Suprapubic skin (tissue), 4 donors: ENCODE measurements around the gene RPP25L. TPM values are rescaled to one million over a fixed set of nuclear protein-coding genes. Genes with fewer than 3 reads are reported as not detected.

ENCODE experiments used
- DNase-seq, 2 donors: peaks; one replicate each; pipeline ENCODE4 v3.0.0-alpha.2; 2019; ENCODE audit warnings: low spot score in 2 of 2
- H3K27ac ChIP-seq: fragments of 200-600 bp; sonication (generic); one replicate; pipeline ENCODE4 v1.5.1; 2019
- H3K27me3 ChIP-seq: fragments of 200-600 bp; sonication (generic); one replicate; pipeline ENCODE4 v1.5.1; 2019
- H3K36me3 ChIP-seq: fragments of 200-600 bp; sonication (generic); one replicate; pipeline ENCODE4 v1.5.1; 2019
- H3K4me1 ChIP-seq: fragments of 200-600 bp; sonication (generic); one replicate; pipeline ENCODE4 v1.5.1; 2019
- H3K4me3 ChIP-seq: fragments of 200-600 bp; sonication (generic); one replicate; pipeline ENCODE4 v1.5.1; 2019; ENCODE audit warnings: mild to moderate bottlenecking
- H3K9me3 ChIP-seq: fragments of 200-600 bp; sonication (generic); one replicate; pipeline ENCODE4 v1.5.1; 2019
- EP300 ChIP-seq: sonication (generic); formaldehyde crosslinking; IDR thresholded peaks from one replicate; pipeline ENCODE4 v1.6.1; 2017; ENCODE audit warnings: antibody characterized with exemption
- POLR2A ChIP-seq, 2 donors: fragments of 450-650 bp; IDR thresholded peaks; one replicate each; pipeline ENCODE4 v1.6.1; 2017; ENCODE audit warnings: antibody characterized with exemption in 2 of 2, mild to moderate bottlenecking in 2 of 2, moderate library complexity in 2 of 2
- POLR2AphosphoS5 ChIP-seq, 3 donors: sonication (generic); formaldehyde crosslinking; IDR thresholded peaks; one replicate each; pipeline ENCODE4 v1.6.1; 2017; ENCODE audit warnings: antibody characterized with exemption in 3 of 3
- WGBS: methylation state at CpG from one replicate; pipeline ENCODE4 v1.1.5; 2018; 5-methylcytosine and 5-hydroxymethylcytosine counted together
- total RNA-seq, 4 donors: library from RNA; depleted of rRNA; stranded (reverse); fragments of >200 nt; gene quantifications; one replicate each; pipeline ENCODE4 v1.1.0, GENCODE V29; 2016
- TF ChIP-seq, protein P1 (sequence below), 2 donors: fragments of 200-600 bp in 1 of 2; fragments of 450-650 bp in 1 of 2; sonication (generic) in 1 of 2; IDR thresholded peaks; one replicate each; pipeline ENCODE4 v1.5.1; 2016 to 2019; ENCODE audit warnings: antibody characterized with exemption in 2 of 2, mild to moderate bottlenecking in 1 of 2, moderate library complexity in 1 of 2

Gene RPP25L
- total RNA-seq, 4 donors from 2014 or later, result 20.3 to 50.4 (median 25.1) TPM

DNA sequence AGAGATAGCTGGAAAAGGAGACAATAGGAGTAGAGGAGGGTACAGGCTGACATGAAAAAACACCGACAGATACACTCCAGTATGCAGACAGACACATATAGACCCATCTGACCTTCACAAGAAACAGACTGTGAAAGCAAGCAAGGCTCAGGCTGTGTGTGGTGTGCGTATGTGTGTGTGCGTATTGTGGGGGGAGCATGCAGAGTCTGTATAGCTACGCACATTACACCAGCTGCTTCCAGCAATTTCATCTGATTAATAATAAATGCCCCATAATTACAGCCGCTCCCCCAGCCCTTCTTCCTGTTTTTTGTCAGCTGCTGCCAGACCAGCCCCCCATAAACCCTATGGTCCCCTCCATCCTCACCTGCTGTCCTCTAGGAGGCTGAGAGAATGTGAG lies 29.1 kb downstream of the RPP25L start:
- no peaks in the 10 kb centered on the region for H3K9me3 ChIP-seq
- H3K4me3 ChIP-seq, result no peak overlapping the region
- WGBS, result 72% methylated on average over 5 of the region's 5 CpGs
- peaks cover 42% of the 10 kb centered on the region for H3K27me3 ChIP-seq
- H3K27ac ChIP-seq, result no peak overlapping the region
- no peak for DNase-seq
- no peaks in the 10 kb centered on the region for H3K36me3 ChIP-seq
- peaks cover 14% of the 10 kb centered on the region for H3K4me1 ChIP-seq
- TF ChIP-seq POLR2A (IDR thresholded peaks at IDR 0.05) (no peak), EP300 (no peak), POLR2AphosphoS5 (IDR thresholded peaks at IDR 0.05) (no peak)
- TF ChIP-seq, protein P1, sequence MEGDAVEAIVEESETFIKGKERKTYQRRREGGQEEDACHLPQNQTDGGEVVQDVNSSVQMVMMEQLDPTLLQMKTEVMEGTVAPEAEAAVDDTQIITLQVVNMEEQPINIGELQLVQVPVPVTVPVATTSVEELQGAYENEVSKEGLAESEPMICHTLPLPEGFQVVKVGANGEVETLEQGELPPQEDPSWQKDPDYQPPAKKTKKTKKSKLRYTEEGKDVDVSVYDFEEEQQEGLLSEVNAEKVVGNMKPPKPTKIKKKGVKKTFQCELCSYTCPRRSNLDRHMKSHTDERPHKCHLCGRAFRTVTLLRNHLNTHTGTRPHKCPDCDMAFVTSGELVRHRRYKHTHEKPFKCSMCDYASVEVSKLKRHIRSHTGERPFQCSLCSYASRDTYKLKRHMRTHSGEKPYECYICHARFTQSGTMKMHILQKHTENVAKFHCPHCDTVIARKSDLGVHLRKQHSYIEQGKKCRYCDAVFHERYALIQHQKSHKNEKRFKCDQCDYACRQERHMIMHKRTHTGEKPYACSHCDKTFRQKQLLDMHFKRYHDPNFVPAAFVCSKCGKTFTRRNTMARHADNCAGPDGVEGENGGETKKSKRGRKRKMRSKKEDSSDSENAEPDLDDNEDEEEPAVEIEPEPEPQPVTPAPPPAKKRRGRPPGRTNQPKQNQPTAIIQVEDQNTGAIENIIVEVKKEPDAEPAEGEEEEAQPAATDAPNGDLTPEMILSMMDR (IDR thresholded peaks at IDR 0.05), result no peak

DNA sequence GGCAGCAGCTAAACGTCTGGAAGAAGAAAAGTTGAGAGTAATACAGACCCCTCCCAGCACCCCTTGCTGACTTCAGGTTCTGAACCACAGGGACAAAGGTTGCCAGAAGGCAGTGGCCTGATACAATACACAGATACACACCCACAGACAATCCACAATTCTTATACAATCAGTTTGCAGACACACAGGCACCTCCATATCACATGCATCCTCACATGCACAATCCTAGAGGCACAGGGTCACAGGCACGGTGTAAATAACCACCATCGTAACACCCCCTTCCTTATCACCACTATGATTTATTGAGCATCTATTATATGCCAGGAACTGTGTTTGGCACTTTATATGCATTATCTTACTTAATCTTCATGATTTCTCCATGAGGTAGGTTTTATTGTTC lies 30.6 kb downstream of the RPP25L start:
- H3K4me1 ChIP-seq, result peaks cover 19% of the 10 kb centered on the region
- DNase-seq, result no peak
- no peak overlapping the region for H3K4me3 ChIP-seq
- H3K27me3 ChIP-seq, result peaks cover 56% of the 10 kb centered on the region
- no peak overlapping the region for H3K27ac ChIP-seq
- no peaks in the 10 kb centered on the region for H3K9me3 ChIP-seq
- H3K36me3 ChIP-seq, result no peaks in the 10 kb centered on the region
- WGBS, result 79% methylated on average over 3 of the region's 3 CpGs
- TF ChIP-seq POLR2AphosphoS5 (IDR thresholded peaks at IDR 0.05) (no peak), EP300 (no peak), POLR2A (IDR thresholded peaks at IDR 0.05) (no peak)
- TF ChIP-seq, protein P1 (IDR thresholded peaks at IDR 0.05), result no peak

DNA sequence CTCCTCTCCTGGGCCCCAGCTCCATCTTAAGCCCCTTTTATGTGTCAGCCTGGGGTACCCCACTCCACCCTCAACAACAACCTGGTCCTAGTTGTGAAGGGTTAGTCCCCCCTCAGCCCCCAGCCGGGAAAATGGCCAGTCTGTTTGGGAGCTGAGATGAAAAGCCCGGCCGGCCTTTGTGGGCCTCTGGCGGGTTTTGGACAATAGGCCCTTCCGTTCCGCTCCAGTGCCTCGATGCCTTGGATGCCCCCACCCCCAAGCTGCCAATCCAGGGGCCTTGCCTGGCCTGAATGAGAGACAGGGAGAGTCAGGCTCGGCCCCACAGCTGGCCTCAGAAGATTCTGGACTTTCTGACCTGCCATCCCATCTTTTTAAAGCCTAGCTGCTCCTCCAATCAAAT lies 31.5 kb downstream of the RPP25L start:
- no peaks in the 10 kb centered on the region for H3K36me3 ChIP-seq
- no peak overlapping the region for H3K4me3 ChIP-seq
- no peaks in the 10 kb centered on the region for H3K9me3 ChIP-seq
- TF ChIP-seq, protein P1 (IDR thresholded peaks at IDR 0.05), result no peak
- no peak for TF ChIP-seq POLR2A (IDR thresholded peaks at IDR 0.05)
- TF ChIP-seq POLR2AphosphoS5 (IDR thresholded peaks at IDR 0.05), result no peak
- TF ChIP-seq EP300, result no peak
- 81% methylated on average over 8 of the region's 8 CpGs for WGBS
- H3K27me3 ChIP-seq, result peaks cover 47% of the 10 kb centered on the region
- no peak overlapping the region for H3K27ac ChIP-seq
- DNase-seq, result no peak
- H3K4me1 ChIP-seq, result peaks cover 19% of the 10 kb centered on the region

DNA sequence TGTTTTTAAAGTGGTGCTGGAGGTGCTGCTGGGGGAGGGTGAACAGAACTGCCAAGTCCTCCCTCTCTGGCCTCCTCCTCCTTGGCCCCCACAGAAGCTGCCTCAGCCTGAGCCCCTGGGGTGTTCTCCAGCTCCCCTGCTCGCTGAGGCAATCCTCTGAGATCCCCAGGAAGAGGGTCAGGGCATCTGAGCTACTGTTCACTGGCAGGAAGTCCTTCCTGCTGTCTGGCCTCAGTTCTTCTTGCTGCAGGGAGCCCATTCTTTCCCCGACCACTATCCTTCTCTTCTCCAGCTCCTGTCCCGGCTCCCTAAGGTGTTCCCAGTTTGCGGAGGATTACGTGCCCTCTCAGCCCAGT lies 32.1 kb downstream of the RPP25L start:
- Histone ChIP-seq H3K27me3 (peaks cover 53% of the 10 kb centered on the region), H3K27ac (no peak overlapping the region), H3K4me1 (peaks cover 19% of the 10 kb centered on the region), H3K9me3 (no peaks in the 10 kb centered on the region), H3K36me3 (no peaks in the 10 kb centered on the region), H3K4me3 (no peak overlapping the region)
- TF ChIP-seq, protein P1 (IDR thresholded peaks at IDR 0.05), result no peak
- no peak for TF ChIP-seq POLR2AphosphoS5 (IDR thresholded peaks at IDR 0.05)
- WGBS, result 86% methylated on average over 5 of the region's 5 CpGs
- no peak for DNase-seq

DNA sequence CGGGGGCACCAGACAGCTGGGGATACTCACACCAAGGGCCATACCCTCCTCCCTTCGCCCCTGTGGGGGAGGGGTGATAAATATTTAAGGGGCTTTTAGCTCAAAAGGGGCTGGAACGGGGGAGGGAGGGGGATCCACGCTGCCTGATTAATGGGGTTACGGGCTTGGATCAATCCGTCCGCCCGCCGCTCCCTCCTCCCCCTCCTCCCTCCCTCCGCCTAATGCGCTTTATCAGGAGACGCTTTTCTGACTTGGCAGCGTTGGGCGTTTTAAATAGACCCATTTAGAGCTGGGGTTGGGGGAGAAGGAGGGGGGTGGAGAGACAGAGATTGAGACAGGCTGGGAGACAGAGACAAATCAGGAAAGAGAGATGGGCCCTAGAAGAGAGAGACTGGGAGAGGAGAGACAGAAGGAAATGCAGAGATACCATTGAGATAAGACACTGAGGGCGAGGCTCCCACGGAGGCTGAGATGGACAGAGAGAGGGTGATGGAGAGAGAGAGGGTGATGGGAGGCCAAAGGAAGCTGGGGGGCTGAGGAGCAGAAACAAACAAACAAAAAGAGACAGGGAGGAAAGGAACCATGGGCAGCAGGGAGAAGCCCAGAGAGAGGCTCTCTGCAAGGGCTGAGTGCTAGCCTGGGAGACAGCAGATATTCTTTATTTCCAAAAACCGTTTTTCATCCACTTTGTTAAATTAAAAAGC lies 32.6 kb downstream of the RPP25L start:
- no peak for DNase-seq
- Histone ChIP-seq H3K4me1 (peaks cover 19% of the 10 kb centered on the region), H3K27me3 (peaks cover 55% of the 10 kb centered on the region), H3K4me3 (no peak overlapping the region), H3K36me3 (no peaks in the 10 kb centered on the region), H3K9me3 (no peaks in the 10 kb centered on the region), H3K27ac (no peak overlapping the region)
- 33% methylated on average over 16 of the region's 17 CpGs for WGBS
- TF ChIP-seq EP300, result no peak
- no peak for TF ChIP-seq POLR2A (IDR thresholded peaks at IDR 0.05)
- TF ChIP-seq, protein P1 (IDR thresholded peaks at IDR 0.05), result no peak
- TF ChIP-seq POLR2AphosphoS5 (IDR thresholded peaks at IDR 0.05), result no peak
